H9 (cell line): ENCODE data around the gene PDPN. TPM values are rescaled to one million over a fixed set of nuclear protein-coding genes. Genes with fewer than 3 reads are reported as not detected.

Experiments used
- DNase-seq: peaks from one replicate; pipeline ENCODE4 v3.0.0-alpha.2; 2017
- H2AFZ ChIP-seq: one replicate; pipeline ENCODE4 v1.6.1; 2013; ENCODE audit warnings: mild to moderate bottlenecking, low read length, control low read depth, moderate library complexity
- H2AK5ac ChIP-seq: 2 replicates; pipeline ENCODE4 v1.6.1; 2013; ENCODE audit warnings: low read length, control low read depth, mixed read lengths; ENCODE audit not compliant: insufficient read length
- H2BK120ac ChIP-seq: one replicate; pipeline ENCODE4 v1.6.1; 2013; ENCODE audit warnings: low read depth, mild to moderate bottlenecking, low read length, control low read depth, inconsistent platforms; ENCODE audit not compliant: poor library complexity, severe bottlenecking
- H2BK12ac ChIP-seq: 2 replicates; pipeline ENCODE4 v1.6.1; 2013; ENCODE audit warnings: low read length, control low read depth, mixed read lengths, low read depth; ENCODE audit not compliant: insufficient read length
- H2BK15ac ChIP-seq: 2 replicates; pipeline ENCODE4 v1.6.1; 2013; ENCODE audit warnings: low read depth, low read length, control low read depth
- H2BK20ac ChIP-seq: one replicate; pipeline ENCODE4 v1.6.1; 2013; ENCODE audit warnings: low read depth, mild to moderate bottlenecking, low read length, control low read depth, inconsistent platforms; ENCODE audit not compliant: poor library complexity, severe bottlenecking
- H2BK5ac ChIP-seq: 2 replicates; pipeline ENCODE4 v1.6.1; 2013; ENCODE audit warnings: low read length, control low read depth, mixed read lengths; ENCODE audit not compliant: insufficient read length
- H3K14ac ChIP-seq: 2 replicates; pipeline ENCODE4 v1.6.1; 2013; ENCODE audit warnings: low read length, control low read depth; ENCODE audit not compliant: insufficient read depth
- H3K18ac ChIP-seq: 2 replicates; pipeline ENCODE4 v1.6.1; 2013; ENCODE audit warnings: low read depth, mild to moderate bottlenecking, mixed read lengths, low read length, control low read depth; ENCODE audit not compliant: insufficient read length
- H3K23ac ChIP-seq: 2 replicates; pipeline ENCODE4 v1.6.1; 2013; ENCODE audit warnings: low read length, control low read depth, mixed read lengths, low read depth; ENCODE audit not compliant: insufficient read length
- H3K23me2 ChIP-seq: 2 replicates; pipeline ENCODE4 v1.6.1; 2013; ENCODE audit warnings: low read depth, mild to moderate bottlenecking, mixed read lengths, low read length, control low read depth; ENCODE audit not compliant: insufficient read length, poor library complexity, severe bottlenecking
- H3K27ac ChIP-seq: 2 replicates; pipeline ENCODE4 v1.5.1; 2013; ENCODE audit warnings: low read length, control low read depth, mixed read lengths, low read depth; ENCODE audit not compliant: insufficient read length
- H3K27me3 ChIP-seq: 2 replicates; pipeline ENCODE4 v1.6.1; 2013; ENCODE audit warnings: low read length, control low read depth, inconsistent platforms; ENCODE audit not compliant: insufficient read depth
- H3K4ac ChIP-seq: 2 replicates; pipeline ENCODE4 v1.6.1; 2013; ENCODE audit warnings: low read depth, mild to moderate bottlenecking, control low read depth, inconsistent platforms, low read length, moderate library complexity
- H3K4me1 ChIP-seq: 2 replicates; pipeline ENCODE4 v1.6.1; 2013; ENCODE audit warnings: low read length, control low read depth, inconsistent platforms; ENCODE audit not compliant: insufficient read depth
- H3K4me2 ChIP-seq: 2 replicates; pipeline ENCODE4 v1.6.1; 2013; ENCODE audit warnings: low read length, control low read depth, mixed read lengths; ENCODE audit not compliant: insufficient read length, insufficient read depth
- H3K56ac ChIP-seq: 2 replicates; pipeline ENCODE4 v1.6.1; 2013; ENCODE audit warnings: low read depth, mild to moderate bottlenecking, mixed read lengths, low read length, control low read depth; ENCODE audit not compliant: insufficient read length
- H3K79me1 ChIP-seq: 2 replicates; pipeline ENCODE4 v1.6.1; 2013; ENCODE audit warnings: low read depth, mild to moderate bottlenecking, moderate library complexity, low read length, control low read depth, inconsistent platforms; ENCODE audit not compliant: insufficient read depth, poor library complexity, severe bottlenecking
- H3K79me2 ChIP-seq: 2 replicates; pipeline ENCODE4 v1.6.1; 2013; ENCODE audit warnings: low read length, control low read depth, inconsistent platforms; ENCODE audit not compliant: insufficient read depth
- H3K9ac ChIP-seq: 2 replicates; pipeline ENCODE4 v1.6.1; 2013; ENCODE audit warnings: low read length, control low read depth, mixed read lengths; ENCODE audit not compliant: insufficient read length; ENCODE audit errors: extremely low read depth
- H3K9me3 ChIP-seq: one replicate; pipeline ENCODE4 v1.6.1; 2013; ENCODE audit warnings: low read depth, low read length, inconsistent platforms; ENCODE audit not compliant: control insufficient read depth
- H3T11ph ChIP-seq: one replicate; pipeline ENCODE4 v1.6.1; 2013; ENCODE audit warnings: mild to moderate bottlenecking, low read length, control low read depth, inconsistent platforms
- H4K20me1 ChIP-seq: one replicate; pipeline ENCODE4 v1.6.1; 2013; ENCODE audit not compliant: control insufficient read depth, insufficient read length, insufficient read depth
- H4K5ac ChIP-seq: 2 replicates; pipeline ENCODE4 v1.6.1; 2013; ENCODE audit warnings: low read depth, mild to moderate bottlenecking, mixed read lengths, low read length, control low read depth; ENCODE audit not compliant: insufficient read length
- H4K8ac ChIP-seq: replicated peaks from 2 replicates; pipeline ENCODE4 v1.6.1; 2013; ENCODE audit warnings: low read length, control low read depth, mixed read lengths, low read depth; ENCODE audit not compliant: insufficient read length
- H4K91ac ChIP-seq: 2 replicates; pipeline ENCODE4 v1.6.1; 2013; ENCODE audit warnings: low read depth, mild to moderate bottlenecking, moderate library complexity, mixed read lengths, low read length, control low read depth; ENCODE audit not compliant: insufficient read length
- H3K27ac Mint-ChIP-seq, 3 experiments: 2 replicates in 2 of 3; 3 replicates in 1 of 3; pipeline ENCODE4 v1.8.0; 2020 to 2021; ENCODE audit warnings: mixed read lengths in 3 of 3, mild to moderate bottlenecking in 1 of 3, moderate library complexity in 1 of 3
- H3K27me3 Mint-ChIP-seq: 2 replicates; pipeline ENCODE4 v1.8.0; 2021; ENCODE audit warnings: low read depth, mild to moderate bottlenecking, moderate library complexity, mixed read lengths
- H3K36me3 Mint-ChIP-seq, 3 experiments: 2 replicates in 2 of 3; 3 replicates in 1 of 3; pipeline ENCODE4 v1.8.0; 2020 to 2021; ENCODE audit warnings: low read depth in 3 of 3, mixed read lengths in 3 of 3; ENCODE audit not compliant: insufficient read depth in 1 of 3
- H3K4me1 Mint-ChIP-seq, 2 experiments: 2 replicates each; pipeline ENCODE4 v1.8.0; 2020; ENCODE audit warnings: mixed read lengths in 2 of 2
- H3K4me3 Mint-ChIP-seq, 2 experiments: 2 replicates in 1 of 2; 3 replicates in 1 of 2; pipeline ENCODE4 v1.8.0; 2020 to 2021; ENCODE audit warnings: mild to moderate bottlenecking in 2 of 2, mixed read lengths in 2 of 2, moderate library complexity in 1 of 2
- H3K9me3 Mint-ChIP-seq, 2 experiments: 2 replicates in 1 of 2; 3 replicates in 1 of 2; pipeline ENCODE4 v1.8.0; 2020; ENCODE audit warnings: mild to moderate bottlenecking in 2 of 2, mixed read lengths in 2 of 2, moderate library complexity in 1 of 2
- whole genome bisulfite sequencing: extraction: QIAGEN DNeasy Blood & Tissue Kit; methylation state at CpG from one replicate; pipeline ENCODE4 v1.1.7; 2013; ENCODE audit warnings: missing lambda C conversion rate, low lambda C conversion rate, mixed read lengths; ENCODE audit not compliant: insufficient read length; ENCODE audit errors: extremely low coverage; 5-methylcytosine and 5-hydroxymethylcytosine counted together
- total RNA-seq: library from RNA; stranded (reverse); gene quantifications from 2 replicates; pipeline ENCODE4 v1.2.1, GENCODE V29; 2021
- TF ChIP-seq, protein P1 (sequence below): fragments of 200-600 bp; sonication (generic); conservative IDR thresholded peaks from 3 replicates; pipeline ENCODE4 v1.8.0; 2021; ENCODE audit warnings: antibody characterized with exemption, mild to moderate bottlenecking

The PDPN gene
- total RNA-seq, 1 experiment from 2014 or later = 205 TPM

- Mint-ChIP-seq H3K4me1 (peaks cover 13 to 15% of the 10 kb centered on the region in 2 experiments), H3K9me3 (no peaks in the 10 kb centered on the region), H3K36me3 (peaks cover 19 to 33% (median 32%) of the 10 kb centered on the region in 3 experiments; a peak in 6 of 7 replicates), H3K27me3 (no peaks in the 10 kb centered on the region), H3K27ac (peak overlapping the region in 2 of 3 experiments; percentile 63 to 67; a peak in 3 of 7 replicates), H3K4me3 (no peak overlapping the region)
- no peak for DNase-seq
- H2BK20ac ChIP-seq = no peak overlapping the region
- no peak overlapping the region for H3K4ac ChIP-seq
- no peaks in the 10 kb centered on the region for H4K20me1 ChIP-seq
- no CpG with 5 or more reads among the region's 8 CpGs for WGBS
- H3T11ph ChIP-seq = no peak overlapping the region
- no peaks in the 10 kb centered on the region for H3K79me2 ChIP-seq
- no peak overlapping the region for H4K8ac ChIP-seq
- no peak overlapping the region for H2BK12ac ChIP-seq
- no peak overlapping the region for H4K5ac ChIP-seq
- no peak overlapping the region for H2BK15ac ChIP-seq
- H3K23me2 ChIP-seq = no peaks in the 10 kb centered on the region
- H3K9ac ChIP-seq = no peak overlapping the region
- no peaks in the 10 kb centered on the region for H3K4me1 ChIP-seq
- TF ChIP-seq, protein P1, sequence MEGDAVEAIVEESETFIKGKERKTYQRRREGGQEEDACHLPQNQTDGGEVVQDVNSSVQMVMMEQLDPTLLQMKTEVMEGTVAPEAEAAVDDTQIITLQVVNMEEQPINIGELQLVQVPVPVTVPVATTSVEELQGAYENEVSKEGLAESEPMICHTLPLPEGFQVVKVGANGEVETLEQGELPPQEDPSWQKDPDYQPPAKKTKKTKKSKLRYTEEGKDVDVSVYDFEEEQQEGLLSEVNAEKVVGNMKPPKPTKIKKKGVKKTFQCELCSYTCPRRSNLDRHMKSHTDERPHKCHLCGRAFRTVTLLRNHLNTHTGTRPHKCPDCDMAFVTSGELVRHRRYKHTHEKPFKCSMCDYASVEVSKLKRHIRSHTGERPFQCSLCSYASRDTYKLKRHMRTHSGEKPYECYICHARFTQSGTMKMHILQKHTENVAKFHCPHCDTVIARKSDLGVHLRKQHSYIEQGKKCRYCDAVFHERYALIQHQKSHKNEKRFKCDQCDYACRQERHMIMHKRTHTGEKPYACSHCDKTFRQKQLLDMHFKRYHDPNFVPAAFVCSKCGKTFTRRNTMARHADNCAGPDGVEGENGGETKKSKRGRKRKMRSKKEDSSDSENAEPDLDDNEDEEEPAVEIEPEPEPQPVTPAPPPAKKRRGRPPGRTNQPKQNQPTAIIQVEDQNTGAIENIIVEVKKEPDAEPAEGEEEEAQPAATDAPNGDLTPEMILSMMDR = no peak
- no peaks in the 10 kb centered on the region for H3K79me1 ChIP-seq
- no peak overlapping the region for H3K18ac ChIP-seq
- H3K27ac ChIP-seq = no peak overlapping the region
- H2AK5ac ChIP-seq = no peak overlapping the region
- H3K27me3 ChIP-seq = no peaks in the 10 kb centered on the region
- H3K4me2 ChIP-seq = no peak overlapping the region
- H4K91ac ChIP-seq = no peak overlapping the region
- no peaks in the 10 kb centered on the region for H3K9me3 ChIP-seq
- no peak overlapping the region; the same call in 1 of the 2 replicates for H3K14ac ChIP-seq
- H3K56ac ChIP-seq = no peak overlapping the region
- no peak overlapping the region for H2BK120ac ChIP-seq
- H3K23ac ChIP-seq = no peak overlapping the region
- no peak overlapping the region for H2BK5ac ChIP-seq
- no peak overlapping the region for H2AFZ ChIP-seq
Measured at GRCh38 chr1:13619909-13620308, 36.3 kb downstream of the PDPN start.
